ENCODE results near the gene C2CD5. TPM values are rescaled to one million over a fixed set of nuclear protein-coding genes. Genes with fewer than 3 reads are reported as not detected.

The C2CD5 gene
- total RNA-seq, 1 experiment from 2014 or later = 44.6 TPM

GRCh38 chr12:22535038-22535437, 9.3 kb downstream of the C2CD5 start:
- POLR2A ChIA-PET = no interaction called here
- H3K27me3 ChIP-seq (replicated peaks; ENCODE audit: control insufficient read depth, insufficient read depth, low read length) = no peaks in the 10 kb centered on the region
- no TSS peak for BruUV-seq (replicated peaks)
- Mint-ChIP-seq H3K27me3 (ENCODE audit: insufficient read depth, unreplicated experiment) (no peaks in the 10 kb centered on the region), H3K4me1 (ENCODE audit: low read depth, unreplicated experiment) (no peaks in the 10 kb centered on the region), H3K27ac (ENCODE audit: unreplicated experiment) (no peak overlapping the region), H3K9me3 (ENCODE audit: unreplicated experiment) (no peaks in the 10 kb centered on the region), H3K36me3 (ENCODE audit: insufficient read depth, unreplicated experiment) (peaks cover 26% of the 10 kb centered on the region), H3K4me3 (ENCODE audit: unreplicated experiment) (no peak overlapping the region)
- H3K4me1 ChIP-seq = no peaks in the 10 kb centered on the region
- H3K9me3 ChIP-seq = peaks cover 8% of the 10 kb centered on the region
- CTCF ChIA-PET = no interaction called here
- intact Hi-C loops (cut with micrococcal nuclease; ENCODE audit: unreplicated experiment) = no loop called here
- TF ChIP-seq CTCF (IDR thresholded peaks at IDR 0.05; ENCODE audit: insufficient read depth in 1 of 2, low read depth in 1 of 2, low read length in 1 of 2, severe bottlenecking in 1 of 2, unreplicated experiment in 1 of 2) = no peak
- H3K4me3 ChIP-seq (ENCODE audit: low read depth, low read length) = no peak overlapping the region
- no peak for DNase-seq
- peaks cover 2% of the 10 kb centered on the region for H3K36me3 ChIP-seq (ENCODE audit: control insufficient read depth, insufficient read depth, low read length)

DNA sequence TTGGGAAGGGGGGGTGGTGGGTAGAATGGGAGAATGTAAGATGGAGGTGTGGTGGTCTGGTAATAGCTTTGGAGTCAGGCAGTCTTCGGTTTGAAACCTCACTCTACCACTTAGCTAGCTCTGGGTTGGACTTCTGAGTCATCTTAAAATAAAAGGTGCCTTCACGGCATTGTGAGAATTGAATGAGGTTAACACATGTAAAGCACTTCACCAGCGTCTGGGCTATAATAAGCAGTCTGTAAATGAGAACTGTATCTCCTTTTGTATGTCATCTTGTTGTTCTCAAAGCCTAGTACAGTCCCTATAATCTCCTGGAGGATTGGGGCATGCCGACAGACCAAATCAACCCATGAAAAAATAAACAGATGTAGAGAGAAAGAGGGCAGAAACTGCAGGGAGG, 11.2 kb downstream of the C2CD5 start:
- Histone ChIP-seq H3K4me3 (ENCODE audit: low read depth, low read length) (no peak overlapping the region), H3K9me3 (peaks cover 8% of the 10 kb centered on the region), H3K4me1 (peaks cover 2% of the 10 kb centered on the region; the same call in 1 of the 2 replicates), H3K36me3 (ENCODE audit: control insufficient read depth, insufficient read depth, low read length) (peaks cover 2% of the 10 kb centered on the region), H3K27me3 (replicated peaks; ENCODE audit: control insufficient read depth, insufficient read depth, low read length) (no peaks in the 10 kb centered on the region)
- Mint-ChIP-seq H3K36me3 (ENCODE audit: insufficient read depth, unreplicated experiment) (peaks cover 26% of the 10 kb centered on the region), H3K27ac (ENCODE audit: unreplicated experiment) (no peak overlapping the region), H3K9me3 (ENCODE audit: unreplicated experiment) (no peaks in the 10 kb centered on the region), H3K4me1 (ENCODE audit: low read depth, unreplicated experiment) (peaks cover 6% of the 10 kb centered on the region), H3K4me3 (ENCODE audit: unreplicated experiment) (no peak overlapping the region), H3K27me3 (ENCODE audit: insufficient read depth, unreplicated experiment) (no peaks in the 10 kb centered on the region)
- ChIA-PET CTCF (no interaction called here), POLR2A (no interaction called here)
- intact Hi-C loops (cut with micrococcal nuclease; ENCODE audit: unreplicated experiment) = no loop called here
- TF ChIP-seq CTCF (IDR thresholded peaks at IDR 0.05; ENCODE audit: insufficient read depth in 1 of 2, low read depth in 1 of 2, low read length in 1 of 2, severe bottlenecking in 1 of 2, unreplicated experiment in 1 of 2) = no peak
- BruUV-seq (replicated peaks) = no TSS peak
- no peak for DNase-seq

GRCh38 chr12:22532317-22532716, 12.0 kb downstream of the C2CD5 start:
- DNase-seq = no peak
- Mint-ChIP-seq H3K27me3 (ENCODE audit: insufficient read depth, unreplicated experiment) (no peaks in the 10 kb centered on the region), H3K4me3 (ENCODE audit: unreplicated experiment) (no peak overlapping the region), H3K9me3 (ENCODE audit: unreplicated experiment) (no peaks in the 10 kb centered on the region), H3K4me1 (ENCODE audit: low read depth, unreplicated experiment) (peaks cover 6% of the 10 kb centered on the region), H3K27ac (ENCODE audit: unreplicated experiment) (no peak overlapping the region), H3K36me3 (ENCODE audit: insufficient read depth, unreplicated experiment) (peaks cover 26% of the 10 kb centered on the region)
- peaks cover 5% of the 10 kb centered on the region; the same call in 1 of the 2 replicates for H3K4me1 ChIP-seq
- H3K4me3 ChIP-seq (ENCODE audit: low read depth, low read length) = no peak overlapping the region
- no peak for TF ChIP-seq CTCF (IDR thresholded peaks at IDR 0.05; ENCODE audit: insufficient read depth in 1 of 2, low read depth in 1 of 2, low read length in 1 of 2, severe bottlenecking in 1 of 2, unreplicated experiment in 1 of 2)
- peaks cover 2% of the 10 kb centered on the region for H3K36me3 ChIP-seq (ENCODE audit: control insufficient read depth, insufficient read depth, low read length)
- CTCF ChIA-PET = no interaction called here
- H3K27me3 ChIP-seq (replicated peaks; ENCODE audit: control insufficient read depth, insufficient read depth, low read length) = no peaks in the 10 kb centered on the region
- BruUV-seq (replicated peaks) = no TSS peak
- intact Hi-C loops (cut with micrococcal nuclease; ENCODE audit: unreplicated experiment) = no loop called here
- POLR2A ChIA-PET = no interaction called here
- H3K9me3 ChIP-seq = peaks cover 8% of the 10 kb centered on the region
